Prostate gland (tissue), 2 donors: ENCODE measurements around the gene C10orf105.

Experiments used
- CTCF ChIP-seq, 4 experiments: fragments of 200-600 bp in 2 of 4; fragments of 450-650 bp in 2 of 4; sonication (generic) in 2 of 4; IDR thresholded peaks; 1 replicate in 3 of 4; 2 replicates in 1 of 4; pipeline ENCODE4 v1.5.1; 2016 to 2019; ENCODE audit warnings: antibody characterized with exemption in 4 of 4, mild to moderate bottlenecking in 2 of 4, moderate library complexity in 2 of 4
- POLR2A ChIP-seq: fragments of 450-650 bp; IDR thresholded peaks from one replicate; pipeline ENCODE4 v1.6.1; 2016; ENCODE audit warnings: antibody characterized with exemption, mild to moderate bottlenecking

DNA sequence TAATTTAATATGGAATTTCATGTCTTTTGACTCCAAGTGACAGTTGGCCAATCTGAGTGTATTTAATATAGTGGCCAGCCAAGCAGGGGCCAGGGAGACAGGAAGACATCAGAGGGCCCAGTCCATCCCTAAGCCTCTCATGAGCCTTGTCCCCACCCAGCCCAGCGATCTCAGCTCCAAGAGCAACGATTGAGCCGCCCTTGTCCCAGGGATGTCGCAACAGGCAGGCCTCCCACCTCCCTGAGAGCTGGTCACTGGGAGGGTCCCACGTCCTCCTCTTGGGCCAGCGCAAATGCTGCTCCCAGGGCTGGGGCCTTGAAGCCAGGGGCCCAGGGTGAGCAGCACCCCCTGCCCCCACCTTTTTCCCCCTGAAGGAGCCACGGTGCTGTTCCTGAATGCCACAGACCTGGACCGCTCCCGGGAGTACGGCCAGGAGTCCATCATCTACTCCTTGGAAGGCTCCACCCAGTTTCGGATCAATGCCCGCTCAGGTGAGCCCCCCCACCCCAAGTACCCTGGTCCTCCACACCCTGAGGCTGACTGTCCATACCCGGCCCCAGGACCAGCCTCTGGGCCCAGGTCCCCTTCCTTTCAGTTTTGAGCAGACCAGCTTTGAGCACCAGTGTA is 29.4 kb downstream of the C10orf105 start:
- TF ChIP-seq POLR2A, result no peak
- TF ChIP-seq CTCF (IDR thresholded peaks at IDR 0.05), result no peak
